HL-60 (cell line): ENCODE data around the gene SPRYD3.

Source experiments
- GABPA ChIP-seq: IDR thresholded peaks from 2 replicates; pipeline ENCODE4 v1.6.1; 2012; ENCODE audit warnings: low read depth
- POLR2AphosphoS5 ChIP-seq: IDR thresholded peaks from 2 replicates; pipeline ENCODE4 v1.6.1; 2012; ENCODE audit warnings: low read depth
- REST ChIP-seq: IDR thresholded peaks from 2 replicates; pipeline ENCODE4 v1.6.1; 2012; ENCODE audit warnings: low read depth; ENCODE audit not compliant: insufficient replicate concordance
- TF ChIP-seq, protein P1 (sequence below): IDR thresholded peaks from one replicate; pipeline ENCODE4 v1.5.1; 2011; ENCODE audit warnings: low read length, control low read depth, inconsistent platforms; ENCODE audit not compliant: insufficient read depth

DNA sequence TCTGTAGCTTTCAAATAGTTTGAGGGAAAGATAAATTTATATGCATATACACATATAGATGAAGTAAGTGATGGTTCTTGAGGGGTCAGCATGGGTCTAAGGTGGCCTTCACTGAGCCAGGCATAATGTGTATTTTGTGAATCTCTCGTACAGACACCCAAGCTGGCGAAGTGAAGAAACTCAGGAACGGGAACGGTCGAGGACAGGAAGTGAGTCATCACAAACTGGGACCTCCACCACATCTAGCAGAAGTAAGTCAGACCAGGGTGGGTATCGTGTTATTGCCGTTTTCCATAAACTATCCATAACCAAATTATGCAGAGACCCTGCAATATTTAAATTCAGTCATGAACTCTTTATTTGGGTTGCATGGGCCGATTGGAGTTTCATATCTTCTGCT lies 44.7 kb downstream of the SPRYD3 start:
- TF ChIP-seq, protein P1, sequence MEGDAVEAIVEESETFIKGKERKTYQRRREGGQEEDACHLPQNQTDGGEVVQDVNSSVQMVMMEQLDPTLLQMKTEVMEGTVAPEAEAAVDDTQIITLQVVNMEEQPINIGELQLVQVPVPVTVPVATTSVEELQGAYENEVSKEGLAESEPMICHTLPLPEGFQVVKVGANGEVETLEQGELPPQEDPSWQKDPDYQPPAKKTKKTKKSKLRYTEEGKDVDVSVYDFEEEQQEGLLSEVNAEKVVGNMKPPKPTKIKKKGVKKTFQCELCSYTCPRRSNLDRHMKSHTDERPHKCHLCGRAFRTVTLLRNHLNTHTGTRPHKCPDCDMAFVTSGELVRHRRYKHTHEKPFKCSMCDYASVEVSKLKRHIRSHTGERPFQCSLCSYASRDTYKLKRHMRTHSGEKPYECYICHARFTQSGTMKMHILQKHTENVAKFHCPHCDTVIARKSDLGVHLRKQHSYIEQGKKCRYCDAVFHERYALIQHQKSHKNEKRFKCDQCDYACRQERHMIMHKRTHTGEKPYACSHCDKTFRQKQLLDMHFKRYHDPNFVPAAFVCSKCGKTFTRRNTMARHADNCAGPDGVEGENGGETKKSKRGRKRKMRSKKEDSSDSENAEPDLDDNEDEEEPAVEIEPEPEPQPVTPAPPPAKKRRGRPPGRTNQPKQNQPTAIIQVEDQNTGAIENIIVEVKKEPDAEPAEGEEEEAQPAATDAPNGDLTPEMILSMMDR, result no peak
- no peak for TF ChIP-seq POLR2AphosphoS5
- no peak for TF ChIP-seq REST
- TF ChIP-seq GABPA, result no peak
